Measurements from ENCODE around the gene RFX5.
"Not testable (repeated sequence)": the region's sequence is repeated elsewhere in the genome, so short reads cannot be mapped to it uniquely, and the experiment has no call there.

The RFX5 gene

GRCh38 chr1:151346769-151347522 lies at the start of gene RFX5:
Gene RFX5, minus strand, starts transcription at chr1:151347252. Its CDS starts 932 bp downstream, at chr1:151346320.
- DNase-seq, result peak; percentile 99

GRCh38 chr1:151396265-151396664 lies 49.2 kb upstream of the RFX5 start:
- DNase-seq, result not testable (repeated sequence)

DNA sequence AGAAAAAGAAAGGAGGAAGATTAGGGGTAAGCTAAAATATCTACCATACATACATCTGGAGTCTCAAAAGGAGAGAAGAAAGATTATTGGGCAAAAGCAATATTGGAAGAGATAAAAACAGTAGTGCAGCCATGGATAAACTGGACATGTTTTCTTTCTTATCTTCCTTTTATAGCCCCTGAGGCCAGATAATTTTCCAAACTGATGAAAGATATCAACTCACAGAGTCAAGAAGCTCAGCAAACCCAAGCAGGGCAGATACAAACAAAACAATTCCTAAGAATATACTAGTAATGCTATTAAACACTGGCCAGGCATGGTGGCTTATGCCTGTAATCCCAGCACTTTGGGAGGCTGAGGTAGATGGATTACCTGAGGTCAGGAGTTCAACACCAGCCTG lies 46.5 kb upstream of the RFX5 start:
- DNase-seq, result no peak

- DNase-seq, result no peak
Observed at GRCh38 chr1:151391079-151391563, 44.1 kb upstream of the RFX5 start.

GRCh38 chr1:151390221-151391078 lies 43.4 kb upstream of the RFX5 start:
- not testable (repeated sequence) for DNase-seq

- no peak for DNase-seq
Observed at GRCh38 chr1:151386002-151386401, 39.0 kb upstream of the RFX5 start.

DNA sequence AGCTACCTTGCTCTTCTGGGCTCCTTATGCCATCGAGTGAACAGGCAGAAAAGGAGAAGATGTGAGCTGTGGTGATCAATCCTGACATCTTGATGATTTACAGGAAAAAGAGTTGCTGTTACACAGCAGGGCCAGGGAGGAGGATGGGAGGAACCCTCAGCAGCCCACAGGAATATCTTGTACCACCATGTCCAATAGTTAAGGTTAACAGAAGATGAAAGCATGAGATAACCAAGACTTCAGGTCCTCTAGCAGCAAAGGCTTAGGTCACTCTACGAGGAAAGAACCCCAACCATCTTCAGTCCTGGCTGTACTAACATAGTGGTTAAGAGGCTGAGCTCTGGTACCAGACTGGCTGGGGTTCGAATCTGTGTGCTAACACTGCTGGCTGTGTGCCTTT lies 37.5 kb upstream of the RFX5 start:
- peak; percentile 49 for DNase-seq

DNA sequence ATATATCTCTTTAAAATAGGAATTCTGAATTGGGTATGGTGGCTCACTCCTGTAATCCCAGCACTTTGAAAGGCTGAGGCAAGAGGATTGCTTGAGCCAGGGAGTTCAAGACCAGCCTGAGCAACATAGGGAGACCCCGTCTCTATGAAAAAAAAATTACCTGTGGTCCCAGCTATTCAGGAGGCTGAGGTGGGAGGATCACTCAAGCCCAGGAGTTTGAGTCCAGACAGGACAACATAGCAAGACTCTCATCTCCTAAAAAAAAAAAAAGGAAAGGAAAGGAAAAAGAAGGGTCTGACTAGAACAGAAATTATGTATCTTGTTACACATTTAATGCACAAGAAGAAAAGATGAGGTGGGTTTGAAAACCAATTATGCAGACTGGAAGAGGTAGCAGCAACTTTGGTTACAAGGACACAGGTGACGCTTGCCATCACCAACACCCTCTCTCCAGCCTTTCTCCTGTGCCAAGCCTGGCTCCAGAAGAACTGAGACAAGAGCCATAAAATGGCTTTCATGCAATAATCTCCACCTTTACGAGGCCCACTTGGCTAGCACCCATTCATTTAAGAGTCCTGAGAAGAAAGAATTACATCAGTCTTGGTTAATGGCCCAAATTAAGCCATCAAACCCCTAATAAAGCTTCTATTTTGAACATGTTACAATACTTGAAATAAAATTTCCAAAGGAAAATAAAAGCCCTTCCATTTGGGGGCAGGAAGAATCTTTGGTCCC lies 30.3 kb upstream of the RFX5 start:
- DNase-seq, result no peak

DNA sequence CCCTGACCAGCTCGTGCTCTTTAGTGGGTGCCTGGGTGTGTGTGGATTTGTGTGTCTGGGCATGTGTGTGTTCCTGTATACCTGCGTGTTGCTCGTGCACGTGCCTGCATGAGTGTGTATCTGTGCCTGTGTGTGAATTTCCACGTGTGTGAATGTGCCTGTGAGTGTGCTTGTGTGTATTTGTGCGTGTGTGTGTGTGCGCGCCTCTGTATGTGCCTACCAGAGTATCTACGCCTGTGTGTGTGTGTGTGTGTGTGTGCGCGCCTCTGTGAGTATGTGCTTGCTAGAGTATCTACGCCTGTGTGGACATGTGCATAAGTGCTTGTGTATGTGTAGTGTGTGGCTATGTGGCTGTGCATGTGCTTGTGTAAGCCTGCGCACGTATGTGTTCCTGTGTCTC lies 26.1 kb upstream of the RFX5 start:
- DNase-seq, result no peak

DNA sequence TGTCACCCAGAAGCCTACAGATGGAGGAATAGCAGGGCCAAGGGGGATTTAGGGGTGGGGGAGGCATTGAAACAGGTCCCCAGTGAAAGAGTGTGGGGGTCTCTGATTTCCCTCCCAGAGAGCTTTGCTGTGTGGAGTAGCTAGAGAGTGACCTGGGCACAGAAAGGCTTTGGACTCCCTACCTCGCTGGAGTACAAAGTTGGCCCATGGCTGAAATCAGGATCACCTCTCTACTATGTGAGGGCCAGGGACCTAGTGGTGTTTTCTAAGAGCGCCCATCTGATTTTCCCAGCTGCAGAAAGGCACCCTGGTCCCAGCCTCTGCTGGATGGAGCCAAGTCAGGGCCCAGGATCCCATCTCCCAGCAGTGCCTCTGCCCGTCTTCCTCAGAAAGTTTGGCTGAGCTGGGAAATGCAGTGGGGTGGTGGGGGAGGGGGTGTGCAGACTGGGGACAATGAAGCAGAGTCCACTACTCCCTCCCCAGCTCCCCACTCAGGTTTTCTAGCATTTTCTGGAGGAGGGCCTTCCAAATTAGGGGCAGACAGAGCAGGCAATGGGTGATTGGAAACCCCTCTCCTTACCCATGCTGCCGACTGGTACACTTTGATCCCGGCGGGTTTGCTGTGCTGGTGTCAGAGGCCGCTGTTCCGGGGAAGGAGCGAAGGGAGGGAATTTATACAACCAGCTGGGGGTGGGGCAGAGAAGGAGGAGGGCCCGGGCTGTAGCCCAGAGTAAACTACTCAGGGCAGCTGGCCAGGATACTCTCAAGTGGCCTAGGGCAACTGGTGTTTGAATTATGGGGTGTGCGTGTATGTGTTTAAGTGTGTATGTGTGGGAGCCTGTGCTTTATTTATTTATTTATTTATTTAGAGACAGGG lies 25.2 kb upstream of the RFX5 start, which contains the start of gene SELENBP1:
Gene SELENBP1, minus strand, starts transcription at position 648 of the 877 bp plus-strand sequence. Its CDS starts 64 bp downstream, at position 584.
- DNase-seq, result peak; percentile 75

DNA sequence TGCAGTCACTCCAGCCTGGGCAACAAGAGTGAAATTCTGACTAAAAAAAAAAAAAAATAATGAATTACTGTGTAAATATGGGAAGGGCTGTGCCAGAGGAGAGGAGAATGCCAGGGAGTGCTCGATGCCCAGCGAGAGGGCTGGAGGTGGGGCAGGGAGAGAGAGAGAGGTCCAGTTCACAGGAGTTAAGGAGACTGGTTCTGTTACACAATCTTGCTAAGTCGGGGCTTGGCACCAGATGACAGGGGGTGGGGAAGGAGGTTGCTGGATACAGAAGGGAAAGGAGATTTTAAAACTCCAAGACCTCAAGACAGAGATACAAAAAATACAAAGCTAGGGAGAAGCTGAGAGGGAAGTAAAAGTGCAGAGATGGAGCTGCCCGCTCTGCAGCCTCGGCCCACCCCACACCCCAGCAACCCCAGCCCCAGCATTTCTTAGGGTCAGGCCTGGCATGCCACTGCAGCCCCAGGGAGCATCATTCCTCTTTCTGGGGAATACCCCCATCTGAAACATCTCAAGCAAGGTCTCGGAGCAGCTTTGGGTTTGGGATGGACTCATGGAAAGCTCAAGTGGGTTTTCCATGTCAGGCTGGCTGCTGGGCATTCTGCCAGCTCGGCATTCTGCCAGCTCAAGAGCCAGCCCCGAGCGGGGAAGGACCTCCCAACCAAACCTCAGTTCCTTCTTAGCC lies 24.5 kb upstream of the RFX5 start:
- peak; percentile 69 for DNase-seq

DNA sequence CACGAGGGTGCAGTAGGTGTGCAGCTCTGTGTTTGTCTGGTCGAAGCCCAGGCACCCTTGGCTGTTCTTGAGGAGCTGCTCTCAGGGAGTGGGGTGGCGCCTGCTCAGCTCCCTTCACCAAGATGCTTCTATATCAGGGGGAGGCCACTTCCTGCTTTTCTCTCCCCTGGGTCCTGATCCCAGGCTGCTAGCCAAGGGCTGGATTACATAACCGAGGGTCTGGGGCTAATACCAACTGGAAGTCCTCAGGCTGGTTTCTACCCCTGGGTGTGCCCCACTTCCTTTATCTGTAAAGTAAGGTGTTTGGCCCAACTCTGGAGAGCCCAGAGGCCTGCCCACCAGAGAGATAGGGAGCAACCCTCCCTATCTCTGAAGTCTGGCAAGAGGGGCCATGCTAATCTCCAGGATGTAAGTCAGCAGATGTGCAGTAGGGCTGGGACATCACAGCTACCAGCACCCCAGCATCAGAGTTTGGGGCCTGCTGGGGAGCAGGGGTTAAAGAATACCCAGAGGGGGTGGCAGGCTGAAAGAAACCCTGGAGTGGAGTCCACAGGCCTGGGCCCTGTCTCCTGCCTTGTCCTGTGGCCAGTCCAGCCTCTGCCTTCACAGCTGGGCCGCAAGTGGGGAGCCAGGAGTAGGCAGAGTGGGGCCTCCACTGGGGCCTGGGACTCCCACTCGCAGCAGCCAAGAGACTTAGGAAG lies 23.3 kb upstream of the RFX5 start:
- peak; percentile 99 for DNase-seq

- no peak for DNase-seq
Observed at GRCh38 chr1:151369621-151370048, 22.6 kb upstream of the RFX5 start.

GRCh38 chr1:151369302-151369610 lies 22.2 kb upstream of the RFX5 start:
- DNase-seq, result no peak

- DNase-seq, result no peak
Observed at GRCh38 chr1:151368393-151369301, 21.6 kb upstream of the RFX5 start.

DNA sequence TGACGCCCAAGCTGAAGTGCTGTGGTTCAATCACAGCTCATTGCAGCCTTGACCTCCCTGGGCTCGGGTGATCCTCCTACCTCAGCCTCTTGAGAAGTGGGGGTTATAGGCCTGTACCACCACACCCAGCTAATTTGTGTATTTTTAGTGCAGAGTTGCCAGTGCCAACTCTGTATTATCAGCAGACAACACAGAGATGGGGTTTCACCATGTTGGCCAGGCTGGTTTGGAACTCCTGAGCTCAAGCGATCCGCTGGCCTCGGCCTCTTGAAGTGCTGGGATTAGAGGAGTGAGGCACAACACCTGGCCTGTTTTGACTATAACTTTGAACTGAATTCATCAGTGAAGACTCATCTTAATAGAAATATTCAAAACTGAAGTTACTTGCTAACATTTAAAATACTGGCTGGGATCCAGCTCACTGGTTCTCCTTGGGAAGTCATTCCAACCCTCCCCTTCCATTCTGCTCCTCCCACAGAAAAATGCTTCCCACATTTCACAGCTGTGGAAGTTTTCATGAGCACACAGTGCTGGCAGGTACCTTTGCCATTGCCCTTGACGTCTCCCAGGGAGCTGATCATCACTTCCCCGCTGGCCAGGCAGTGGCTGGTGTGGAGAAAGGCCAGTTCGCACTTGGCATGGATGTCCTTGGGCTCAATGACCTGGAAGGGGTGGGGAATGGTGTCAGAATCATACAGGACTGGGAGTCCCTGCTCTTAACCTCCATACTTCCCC lies 20.8 kb upstream of the RFX5 start:
- peak; percentile 77 for DNase-seq

DNA sequence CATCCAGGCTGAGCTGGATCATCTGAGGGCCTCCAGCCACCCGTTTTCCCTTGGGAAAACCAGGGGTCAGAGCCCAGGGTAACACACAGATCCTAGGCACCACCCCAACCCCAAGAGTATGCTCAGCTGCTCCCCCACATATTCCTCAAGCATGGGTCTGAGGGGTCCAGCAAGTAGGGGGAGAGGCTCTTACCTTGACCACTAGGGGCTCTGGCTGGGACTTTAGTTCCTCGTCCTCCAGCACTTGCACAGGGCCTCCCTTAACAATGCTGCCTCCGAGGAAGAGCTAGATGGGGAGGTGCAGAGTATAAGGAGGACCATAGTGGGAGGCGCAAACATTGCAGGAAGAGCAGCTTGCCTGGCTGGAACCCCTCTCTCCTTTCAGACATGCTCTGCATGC lies 17.9 kb upstream of the RFX5 start:
- DNase-seq, result no peak

- no peak for DNase-seq
Observed at GRCh38 chr1:151362308-151363155, 15.5 kb upstream of the RFX5 start.

All from hematopoietic multipotent progenitor cell treated with erythropoietin and hydrocortisone succinate and interleukin-3 and kit ligand, for 6 days (in vitro differentiated cells).